ENCODE data around the gene GLRA1.
"Not testable (repeated sequence)": the region's sequence is repeated elsewhere in the genome, so short reads cannot be mapped to it uniquely, and the experiment has no call there.

GLRA1 gene

GRCh38 chr5:151912360-151912759 lies 12.3 kb downstream of the GLRA1 start:
- no peak for DNase-seq

- no peak for DNase-seq
These were observed 13.6 kb downstream of the GLRA1 start for GRCh38 chr5:151911011-151911410.

GRCh38 chr5:151909628-151910027 lies 15.0 kb downstream of the GLRA1 start:
- DNase-seq: no peak

- DNase-seq: no peak
These were observed 18.4 kb downstream of the GLRA1 start for GRCh38 chr5:151906246-151906645.

- no peak for DNase-seq
These were observed 19.1 kb downstream of the GLRA1 start for GRCh38 chr5:151905557-151905961.

- no peak for DNase-seq
These were observed 19.7 kb downstream of the GLRA1 start for GRCh38 chr5:151904909-151905308.

- no peak for DNase-seq
These were observed 20.5 kb downstream of the GLRA1 start for GRCh38 chr5:151904127-151904526.

GRCh38 chr5:151903243-151903653 lies 21.4 kb downstream of the GLRA1 start:
- DNase-seq: no peak

GRCh38 chr5:151902215-151902614 lies 22.4 kb downstream of the GLRA1 start:
- DNase-seq: no peak

- no peak for DNase-seq
These were observed 23.0 kb downstream of the GLRA1 start for GRCh38 chr5:151901611-151902010.

- DNase-seq: no peak
These were observed 23.8 kb downstream of the GLRA1 start for GRCh38 chr5:151900891-151901290.

GRCh38 chr5:151899399-151899798 lies 25.3 kb downstream of the GLRA1 start:
- no peak for DNase-seq

- no peak for DNase-seq
These were observed 26.8 kb downstream of the GLRA1 start for GRCh38 chr5:151897896-151898295.

GRCh38 chr5:151897020-151897552 lies 27.6 kb downstream of the GLRA1 start:
- DNase-seq: no peak

- no peak for DNase-seq
These were observed 28.5 kb downstream of the GLRA1 start for GRCh38 chr5:151896031-151896691.

- no peak for DNase-seq
These were observed 29.0 kb downstream of the GLRA1 start for GRCh38 chr5:151895660-151896030.

- not testable (repeated sequence) for DNase-seq
These were observed 31.2 kb downstream of the GLRA1 start for GRCh38 chr5:151893485-151893884.

GRCh38 chr5:151892393-151892792 lies 32.3 kb downstream of the GLRA1 start:
- DNase-seq: no peak

GRCh38 chr5:151890299-151890698 lies 34.4 kb downstream of the GLRA1 start:
- no peak for DNase-seq

- DNase-seq: no peak
These were observed 35.0 kb downstream of the GLRA1 start for GRCh38 chr5:151889614-151890013.

GRCh38 chr5:151886546-151887275 lies 37.9 kb downstream of the GLRA1 start:
- no peak for DNase-seq

GRCh38 chr5:151885138-151885908 lies 39.3 kb downstream of the GLRA1 start:
- no peak for DNase-seq

GRCh38 chr5:151881621-151882225 lies 42.9 kb downstream of the GLRA1 start:
- DNase-seq: no peak
